GM23248 (cell line): ENCODE measurements around the gene ADAD2.

Source experiments
- EZH2 ChIP-seq: fragments of 200-600 bp; sonication (generic); IDR thresholded peaks from 2 replicates; pipeline ENCODE4 v1.6.1; 2018; ENCODE audit warnings: antibody characterized with exemption, mild to moderate bottlenecking; ENCODE audit not compliant: insufficient read depth, poor library complexity, severe bottlenecking
- EZH2phosphoT487 ChIP-seq: fragments of 200-600 bp; sonication (generic); IDR thresholded peaks from 2 replicates; pipeline ENCODE4 v1.6.1; 2018; ENCODE audit warnings: antibody characterized with exemption, moderate library complexity, mild to moderate bottlenecking, low read depth; ENCODE audit not compliant: insufficient read depth

GRCh38 chr16:84161801-84162200 lies 29.2 kb upstream of the ADAD2 start:
- TF ChIP-seq EZH2, result no peak
- no peak for TF ChIP-seq EZH2phosphoT487
